Measurements from ENCODE around the gene OXT.
"Not testable (repeated sequence)": the region's sequence is repeated elsewhere in the genome, so short reads cannot be mapped to it uniquely, and the experiment has no call there.

Gene OXT

GRCh38 chr20:3047486-3048419, 23.7 kb upstream of the OXT start:
- DNase-seq, result no peak

- DNase-seq, result no peak
Observed at GRCh38 chr20:3051385-3052019, 19.9 kb upstream of the OXT start.

- DNase-seq, result no peak
Observed at GRCh38 chr20:3059489-3059888, 11.9 kb upstream of the OXT start.

- DNase-seq, result not testable (repeated sequence)
Observed at GRCh38 chr20:3064119-3064518, 7.3 kb upstream of the OXT start.

- peak in 4 of 51 donors; percentile 9 to 46 (median 34) for DNase-seq
Observed at GRCh38 chr20:3067139-3068014, 4.0 kb upstream of the OXT start.

- DNase-seq, result peak in 2 of 51 donors; percentile 16 to 32
Observed at GRCh38 chr20:3068075-3068474, 3.3 kb upstream of the OXT start.

GRCh38 chr20:3068986-3069900, 2.2 kb upstream of the OXT start:
- DNase-seq, result peak in 2 of 51 donors; percentile 13 to 17

- DNase-seq, result no peak
Observed at GRCh38 chr20:3070725-3071124, 695 bp upstream of the OXT start.

- DNase-seq, result no peak
Observed at GRCh38 chr20:3071266-3071609, 182 bp upstream of the OXT start.

- DNase-seq, result no peak
Observed at GRCh38 chr20:3072530-3073250, 1.3 kb downstream of the OXT start.

GRCh38 chr20:3073251-3073643, 1.8 kb downstream of the OXT start:
- not testable (repeated sequence) for DNase-seq

- DNase-seq, result no peak
Observed at GRCh38 chr20:3074812-3075211, 3.4 kb downstream of the OXT start.

GRCh38 chr20:3075315-3075714, 3.9 kb downstream of the OXT start:
- not testable (repeated sequence) for DNase-seq

GRCh38 chr20:3077618-3078134, 6.3 kb downstream of the OXT start:
- no peak for DNase-seq

GRCh38 chr20:3080939-3081388, 9.5 kb downstream of the OXT start:
- peak in 24 of 51 donors; percentile 10 to 70 (median 30) for DNase-seq

GRCh38 chr20:3081641-3082040, 10.2 kb downstream of the OXT start:
- DNase-seq, result no peak

GRCh38 chr20:3082306-3082951, 11.0 kb downstream of the OXT start:
- no peak for DNase-seq

- DNase-seq, result no peak
Observed at GRCh38 chr20:3082955-3083952, 11.8 kb downstream of the OXT start.
